RPMI7951 (cell line): ENCODE results near the gene ACTN4. TPM values are rescaled to one million over a fixed set of nuclear protein-coding genes. Genes with fewer than 3 reads are reported as not detected.

Experiments used
- DNase-seq: peaks from one replicate; pipeline ENCODE4 v3.0.0-alpha.2; 2012; ENCODE audit warnings: low read depth
- total RNA-seq: library from RNA; depleted of rRNA; stranded (reverse); fragments of >200 nt; shearing (Covaris generic); gene quantifications from 2 replicates; pipeline ENCODE4 v1.2.3, GENCODE V29; 2014

ACTN4 gene
- total RNA-seq, 1 experiment from 2014 or later: 306 TPM

DNA sequence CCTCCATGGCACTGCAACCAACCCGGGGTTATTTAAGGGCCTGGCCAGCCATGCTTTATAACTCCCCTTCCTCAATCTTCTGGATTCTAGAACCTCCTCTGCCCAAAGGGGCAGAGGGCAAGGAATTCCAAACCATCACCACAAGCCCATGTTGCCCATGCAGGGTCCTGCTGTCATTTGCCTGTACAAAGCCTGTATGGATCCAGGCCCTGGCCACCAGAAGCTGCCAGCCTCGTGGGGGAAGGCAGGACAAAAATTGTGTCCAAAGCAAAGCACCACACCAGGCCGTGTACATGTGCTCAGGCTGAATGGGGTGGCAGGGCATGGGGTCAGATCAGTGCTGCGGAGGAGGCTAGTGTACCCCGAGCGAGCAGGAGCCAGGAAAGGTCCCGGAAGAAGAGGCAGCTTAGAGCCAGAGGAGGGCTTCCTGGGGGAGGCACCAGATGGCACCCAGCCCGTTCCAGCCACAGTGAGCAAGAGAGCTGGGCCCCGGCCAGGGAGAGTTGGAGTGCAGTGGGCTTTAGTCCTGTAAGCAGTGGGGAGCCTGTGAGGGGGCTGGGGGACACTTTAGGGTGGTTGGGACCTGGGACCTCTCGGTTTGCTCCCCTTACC, 61.1 kb downstream of the ACTN4 start:
- no peak for DNase-seq

DNA sequence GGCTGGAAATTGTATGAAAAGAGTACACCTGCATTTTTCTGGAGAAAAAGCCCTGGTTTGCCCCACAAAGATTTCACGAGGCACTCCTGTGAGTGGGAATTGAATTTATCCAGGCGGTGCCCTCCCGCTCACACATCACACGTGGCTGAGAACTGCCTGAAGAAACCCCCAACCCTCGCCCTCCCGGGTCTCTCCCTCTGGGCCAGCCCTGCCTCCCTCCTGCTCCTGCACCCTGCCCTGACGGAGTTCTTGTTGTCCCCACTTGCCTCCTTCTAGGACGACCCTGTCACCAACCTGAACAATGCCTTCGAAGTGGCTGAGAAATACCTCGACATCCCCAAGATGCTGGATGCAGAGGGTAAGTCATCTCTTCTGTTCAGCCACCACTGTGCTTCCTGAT, 61.7 kb downstream of the ACTN4 start:
- no peak for DNase-seq

DNA sequence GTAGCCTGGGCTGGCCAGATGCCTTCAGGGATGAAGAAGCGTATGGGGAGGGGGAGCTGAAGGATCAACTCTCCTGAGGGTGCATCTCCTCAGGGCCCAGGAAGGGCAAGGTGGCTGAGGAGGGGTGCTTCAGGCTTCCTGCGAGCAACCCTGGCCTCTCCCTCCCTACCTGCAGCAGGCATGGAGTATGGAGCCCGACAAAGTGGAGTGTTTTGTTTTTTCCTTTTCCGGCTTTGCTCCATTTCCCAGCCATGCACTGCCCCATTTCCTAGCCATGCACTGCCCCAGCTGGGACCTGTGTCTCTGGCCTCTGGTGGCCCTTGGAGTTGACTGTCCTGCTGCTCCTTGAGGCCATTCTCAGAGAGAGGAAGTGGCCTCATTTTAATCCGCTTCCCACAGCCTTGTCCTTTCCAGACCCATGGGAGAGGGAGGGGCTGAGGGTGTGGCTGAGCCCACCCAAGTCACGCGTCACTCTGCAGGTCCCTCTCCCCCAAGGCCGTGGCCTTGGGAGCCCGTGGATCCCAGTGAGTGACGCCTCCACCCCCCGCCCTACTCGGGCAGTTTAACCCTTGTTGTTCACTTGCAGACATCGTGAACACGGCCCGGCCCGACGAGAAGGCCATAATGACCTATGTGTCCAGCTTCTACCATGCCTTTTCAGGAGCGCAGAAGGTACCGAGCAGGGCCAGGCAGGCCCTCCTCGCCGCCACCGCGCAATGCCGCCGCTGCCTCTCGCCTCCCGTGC, 62.4 kb downstream of the ACTN4 start:
- no peak for DNase-seq

DNA sequence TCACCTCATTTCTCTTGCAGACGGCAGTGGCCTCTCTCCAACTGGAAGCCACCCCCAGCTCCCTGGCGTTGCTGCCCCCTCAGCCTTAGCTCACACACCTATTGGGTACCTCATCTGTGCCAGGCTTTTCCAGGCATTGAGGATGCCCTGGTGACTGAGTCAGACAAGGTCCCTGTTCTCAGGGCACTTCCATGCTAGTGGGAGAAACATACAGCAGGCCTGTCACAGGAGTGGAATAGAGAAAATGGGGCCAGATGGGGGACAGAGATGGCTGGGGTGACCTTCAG, 62.9 kb downstream of the ACTN4 start:
- no peak for DNase-seq

GRCh38 chr19:38710928-38711725, 63.7 kb downstream of the ACTN4 start:
- DNase-seq: peak; percentile 88

DNA sequence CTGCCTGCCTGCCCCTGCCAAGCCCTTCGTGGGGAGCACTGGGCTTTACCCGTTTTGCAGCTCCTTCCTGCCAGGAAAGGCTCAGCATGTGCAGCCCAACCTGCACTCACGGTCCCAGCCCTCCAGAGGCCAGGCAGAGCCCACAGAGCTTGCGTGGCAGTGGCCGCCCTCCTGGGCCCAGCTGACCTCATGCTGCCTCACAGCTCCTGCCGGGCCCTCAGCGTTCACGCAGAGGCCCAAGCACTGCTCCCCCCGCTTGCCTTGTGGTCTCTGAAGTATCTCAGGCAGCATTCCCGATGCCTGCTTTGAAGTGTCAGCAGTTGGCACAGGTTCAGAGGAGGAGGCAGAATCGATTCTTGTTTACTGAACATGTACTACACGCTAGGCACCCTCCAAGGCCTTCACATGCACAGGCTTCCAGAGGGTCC, 64.3 kb downstream of the ACTN4 start:
- DNase-seq: peak; percentile 98

GRCh38 chr19:38712161-38712748, 64.8 kb downstream of the ACTN4 start:
- no peak for DNase-seq

GRCh38 chr19:38713227-38713649, 65.8 kb downstream of the ACTN4 start:
- no peak for DNase-seq

DNA sequence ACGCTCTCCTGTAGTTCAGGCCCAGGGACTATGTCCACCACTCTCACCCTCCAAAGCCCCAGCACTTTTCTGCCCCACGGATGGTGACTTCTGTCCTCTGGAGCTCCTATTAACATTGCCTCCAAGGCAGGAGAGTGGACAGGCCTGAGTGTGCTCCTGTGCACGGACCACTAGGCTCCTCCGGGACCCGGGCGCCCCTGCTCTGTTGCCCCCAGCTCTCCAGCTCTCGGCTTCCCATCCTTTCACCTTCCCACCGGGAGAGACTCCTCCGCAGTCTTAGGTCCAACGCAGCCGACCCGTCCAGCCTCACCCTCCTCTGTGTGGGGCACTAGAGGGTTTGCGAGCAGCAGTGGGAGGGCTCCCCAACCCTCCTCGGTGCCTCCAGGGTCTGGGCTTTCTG, 66.4 kb downstream of the ACTN4 start:
- no peak for DNase-seq

DNA sequence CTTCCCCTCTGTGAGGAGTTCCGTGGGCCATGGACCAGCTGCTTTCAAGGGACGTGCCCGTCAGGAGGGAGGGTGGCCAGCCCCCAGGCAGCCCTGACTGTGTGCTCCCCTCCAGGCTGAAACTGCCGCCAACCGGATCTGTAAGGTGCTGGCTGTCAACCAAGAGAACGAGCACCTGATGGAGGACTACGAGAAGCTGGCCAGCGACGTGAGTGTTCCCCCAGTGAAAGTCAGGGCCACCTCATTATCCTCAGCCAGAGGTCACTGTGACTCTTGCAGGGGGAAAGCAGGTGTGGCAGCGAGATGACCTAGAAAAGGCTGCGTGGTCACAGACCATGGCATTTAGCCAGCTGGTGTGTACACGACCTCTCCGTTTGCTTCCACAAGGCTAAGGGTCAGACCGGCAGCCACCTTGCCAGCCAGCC, 66.9 kb downstream of the ACTN4 start:
- no peak for DNase-seq

DNA sequence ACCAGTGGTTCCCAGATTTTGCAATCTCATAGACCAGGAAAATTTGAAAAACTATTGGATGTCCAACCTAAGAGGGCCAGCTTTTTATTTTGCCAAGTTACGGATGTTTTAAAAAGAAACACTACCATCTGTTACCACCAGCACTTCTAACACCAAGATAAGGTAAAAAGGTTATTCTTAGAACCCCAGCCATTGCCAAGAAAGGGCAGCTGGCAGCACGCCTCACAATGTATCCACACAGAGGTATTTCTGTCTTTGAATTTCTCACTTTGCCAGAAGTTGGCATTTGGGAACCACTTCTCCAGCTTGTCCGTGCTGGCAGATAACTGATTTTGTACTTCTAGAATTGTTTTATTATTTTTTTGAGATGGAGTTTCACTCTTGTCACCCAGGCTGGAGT, 68.1 kb downstream of the ACTN4 start:
- no peak for DNase-seq

- no peak for DNase-seq
Observed at GRCh38 chr19:38717051-38717450, 69.6 kb downstream of the ACTN4 start.

DNA sequence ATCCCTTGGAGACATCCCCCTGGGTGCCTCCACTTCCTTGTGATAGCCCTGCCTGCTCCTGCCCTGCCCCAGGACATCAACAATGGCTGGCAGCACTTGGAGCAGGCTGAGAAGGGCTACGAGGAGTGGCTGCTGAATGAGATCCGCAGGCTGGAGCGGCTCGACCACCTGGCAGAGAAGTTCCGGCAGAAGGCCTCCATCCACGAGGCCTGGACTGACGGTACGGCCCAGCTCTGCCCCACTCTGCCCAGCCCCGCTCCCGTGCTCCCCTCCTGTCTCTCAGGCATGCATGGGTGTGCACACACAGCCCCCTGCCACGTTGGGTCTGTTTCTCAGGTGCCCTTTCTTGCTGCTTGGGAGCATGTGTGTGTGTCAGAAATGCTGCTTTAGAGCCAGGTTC, 70.4 kb downstream of the ACTN4 start:
- no peak for DNase-seq

GRCh38 chr19:38718747-38719543, 71.5 kb downstream of the ACTN4 start:
- DNase-seq: peak; percentile 92

DNA sequence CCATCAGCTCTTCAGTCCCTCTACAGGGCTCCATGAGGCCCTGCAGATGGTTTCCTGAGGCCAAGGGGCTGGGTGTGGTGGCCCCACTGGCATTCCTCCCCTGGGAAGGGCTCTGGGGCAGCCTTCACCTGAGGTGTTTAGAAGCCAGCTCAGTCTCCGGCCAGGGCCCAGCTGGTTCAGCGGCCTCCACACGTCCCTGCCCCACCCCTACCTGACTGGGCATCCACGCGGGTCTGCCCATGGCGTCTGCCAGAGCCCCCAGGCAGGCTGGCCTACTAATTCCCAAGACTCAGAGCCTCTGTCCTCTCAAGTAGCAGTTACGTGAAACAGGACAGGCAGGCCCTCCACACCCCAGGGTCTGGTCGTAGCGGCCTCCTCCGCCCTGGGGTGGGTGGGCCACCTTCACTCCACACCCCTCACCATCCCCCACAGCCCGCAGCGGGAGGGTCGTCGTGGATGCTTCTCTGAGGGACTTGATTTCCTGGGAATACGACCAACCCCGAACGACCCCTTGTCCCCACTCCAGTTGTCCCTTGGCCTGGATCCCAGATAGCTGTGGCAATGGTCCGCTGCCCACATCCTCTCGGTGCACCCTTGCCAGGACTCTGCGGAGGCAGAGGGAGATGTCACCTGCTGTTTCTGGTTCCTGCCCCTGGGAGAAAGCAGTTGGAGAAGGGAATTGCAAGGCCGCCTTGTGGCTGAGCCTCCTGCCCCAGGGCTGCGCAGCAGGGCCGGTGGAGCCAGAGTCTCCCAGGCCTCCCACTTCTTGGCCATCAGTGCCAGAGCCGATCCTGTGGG, 72.5 kb downstream of the ACTN4 start:
- peak; percentile 95 for DNase-seq

DNA sequence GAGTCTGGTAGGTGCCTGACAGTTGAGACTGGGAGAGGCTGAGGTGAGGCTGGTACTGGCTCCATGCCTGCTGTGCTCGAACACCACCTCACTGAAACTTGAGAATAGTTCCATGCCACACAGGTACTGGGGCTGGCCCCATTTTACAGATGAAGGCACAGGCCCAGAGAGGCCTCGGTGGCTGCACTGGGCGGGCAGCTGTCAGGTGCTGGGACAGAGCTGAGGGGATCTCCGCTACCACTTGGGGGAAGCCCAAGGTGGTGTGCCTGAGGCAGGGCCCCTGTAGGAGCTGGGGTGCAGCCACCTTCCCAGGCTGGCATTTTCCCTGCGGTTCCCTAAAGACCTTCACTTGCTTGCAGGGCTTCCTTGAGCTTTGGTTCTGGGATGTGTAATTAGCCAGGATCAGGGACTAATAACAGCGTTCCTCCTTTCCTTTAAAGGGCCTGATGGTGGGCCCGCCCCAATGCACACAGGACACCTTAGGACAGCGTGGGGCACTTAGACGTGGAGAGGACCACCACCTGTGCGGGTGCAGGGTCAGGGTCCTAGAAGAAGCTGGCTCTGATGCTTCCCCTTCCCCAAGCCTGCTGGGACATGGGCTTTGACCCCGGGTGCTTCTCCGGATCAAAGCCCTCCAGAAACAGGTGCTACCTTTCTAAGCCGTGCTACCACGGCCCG, 73.2 kb downstream of the ACTN4 start:
- no peak for DNase-seq

DNA sequence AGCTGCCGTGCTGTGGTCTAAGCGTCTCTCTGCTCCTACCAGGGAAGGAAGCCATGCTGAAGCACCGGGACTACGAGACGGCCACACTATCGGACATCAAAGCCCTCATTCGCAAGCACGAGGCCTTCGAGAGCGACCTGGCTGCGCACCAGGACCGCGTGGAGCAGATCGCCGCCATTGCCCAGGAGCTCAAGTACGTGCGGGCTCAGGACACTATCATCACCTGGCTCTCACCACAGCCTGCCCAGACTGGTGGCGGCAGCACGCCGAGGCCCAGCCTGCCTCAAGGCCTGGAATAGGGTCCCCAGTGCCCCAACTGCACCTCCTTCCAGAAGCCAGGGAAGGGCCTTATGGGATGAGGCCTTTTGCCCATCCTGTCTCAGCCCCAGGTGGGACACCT, 74.0 kb downstream of the ACTN4 start:
- DNase-seq: no peak

GRCh38 chr19:38721979-38722773, 74.7 kb downstream of the ACTN4 start:
- peak; percentile 54 for DNase-seq

GRCh38 chr19:38722947-38723605, 75.6 kb downstream of the ACTN4 start:
- DNase-seq: no peak
